Uterus (tissue), 2 donors: ENCODE data around the gene FAM50A.

Experiments used
- POLR2A ChIP-seq, 2 donors: fragments of 450-650 bp; IDR thresholded peaks; one replicate each; pipeline ENCODE4 v1.6.1; 2016; ENCODE audit warnings: antibody characterized with exemption in 2 of 2, mild to moderate bottlenecking in 1 of 2, moderate library complexity in 1 of 2
- TF ChIP-seq, protein P1 (sequence below), 4 experiments: fragments of 200-600 bp in 2 of 4; fragments of 450-650 bp in 2 of 4; sonication (generic) in 2 of 4; IDR thresholded peaks; one replicate each; pipeline ENCODE4 v1.5.1; 2016 to 2019; ENCODE audit warnings: antibody characterized with exemption in 4 of 4, mild to moderate bottlenecking in 2 of 4, moderate library complexity in 1 of 4

DNA sequence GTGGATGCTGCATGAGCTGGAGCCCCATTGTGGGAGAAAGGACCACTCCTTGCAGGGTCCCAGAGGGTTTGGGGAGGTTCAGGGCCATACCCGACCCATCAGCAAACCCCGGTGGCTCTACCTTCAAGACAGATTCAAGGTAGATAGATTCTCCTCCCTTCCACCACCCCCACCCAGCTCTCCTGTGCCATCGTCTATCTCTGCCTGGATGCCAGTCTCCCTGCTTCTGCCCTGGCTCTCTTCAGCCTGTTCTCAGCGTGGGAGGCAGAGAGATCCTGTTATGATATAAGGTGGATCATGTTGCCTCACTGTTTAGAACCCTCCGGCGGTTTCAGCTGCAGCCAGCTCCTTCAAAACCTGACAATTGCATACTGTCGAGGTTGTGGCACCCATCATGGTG lies 29.7 kb downstream of the FAM50A start:
- TF ChIP-seq POLR2A (IDR thresholded peaks at IDR 0.05) = no peak
- TF ChIP-seq, protein P1, sequence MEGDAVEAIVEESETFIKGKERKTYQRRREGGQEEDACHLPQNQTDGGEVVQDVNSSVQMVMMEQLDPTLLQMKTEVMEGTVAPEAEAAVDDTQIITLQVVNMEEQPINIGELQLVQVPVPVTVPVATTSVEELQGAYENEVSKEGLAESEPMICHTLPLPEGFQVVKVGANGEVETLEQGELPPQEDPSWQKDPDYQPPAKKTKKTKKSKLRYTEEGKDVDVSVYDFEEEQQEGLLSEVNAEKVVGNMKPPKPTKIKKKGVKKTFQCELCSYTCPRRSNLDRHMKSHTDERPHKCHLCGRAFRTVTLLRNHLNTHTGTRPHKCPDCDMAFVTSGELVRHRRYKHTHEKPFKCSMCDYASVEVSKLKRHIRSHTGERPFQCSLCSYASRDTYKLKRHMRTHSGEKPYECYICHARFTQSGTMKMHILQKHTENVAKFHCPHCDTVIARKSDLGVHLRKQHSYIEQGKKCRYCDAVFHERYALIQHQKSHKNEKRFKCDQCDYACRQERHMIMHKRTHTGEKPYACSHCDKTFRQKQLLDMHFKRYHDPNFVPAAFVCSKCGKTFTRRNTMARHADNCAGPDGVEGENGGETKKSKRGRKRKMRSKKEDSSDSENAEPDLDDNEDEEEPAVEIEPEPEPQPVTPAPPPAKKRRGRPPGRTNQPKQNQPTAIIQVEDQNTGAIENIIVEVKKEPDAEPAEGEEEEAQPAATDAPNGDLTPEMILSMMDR (IDR thresholded peaks at IDR 0.05) = no peak
